CD8-positive, alpha-beta memory T cell (primary cell): ENCODE measurements around the gene PEBP1. TPM values are rescaled to one million over a fixed set of nuclear protein-coding genes. Genes with fewer than 3 reads are reported as not detected.

ENCODE experiments used
- CTCF ChIA-PET: fragments of 350-600 bp; sonication (Branson Sonifier 250); formaldehyde crosslinking; loops from one replicate; lab custom pipeline; 2021; ENCODE audit warnings: antibody characterized with exemption; lab: Charles Lee
- POLR2A ChIA-PET: fragments of 350-600 bp; sonication (Branson Sonifier 250); formaldehyde crosslinking; loops from one replicate; lab custom pipeline; 2021; ENCODE audit warnings: antibody characterized with exemption; lab: Charles Lee
- DNase-seq, 5 donors: peaks; one replicate each; pipeline versions ENCODE4 v3.0.0 to v3.0.0-alpha.2; 2020 to 2022; ENCODE audit warnings: mixed read lengths in 1 of 5
- H3K27ac ChIP-seq: one replicate; pipeline ENCODE4 v1.7.0; 2013; ENCODE audit warnings: low read depth, mild to moderate bottlenecking, low read length, moderate library complexity
- H3K27me3 ChIP-seq: 2 replicates; pipeline ENCODE4 v1.7.0; 2013; ENCODE audit warnings: low read length, mild to moderate bottlenecking; ENCODE audit not compliant: insufficient read depth, poor library complexity, severe bottlenecking
- H3K36me3 ChIP-seq: 2 replicates; pipeline ENCODE4 v1.7.0; 2013; ENCODE audit warnings: mild to moderate bottlenecking, low read length, moderate library complexity; ENCODE audit not compliant: insufficient read depth
- H3K4me1 ChIP-seq: 2 replicates; pipeline ENCODE4 v1.7.0; 2013; ENCODE audit warnings: mild to moderate bottlenecking, low read length, moderate library complexity; ENCODE audit not compliant: insufficient read depth
- H3K4me3 ChIP-seq: 2 replicates; pipeline ENCODE4 v1.7.0; 2013; ENCODE audit warnings: mild to moderate bottlenecking, low read length
- H3K9me3 ChIP-seq: 2 replicates; pipeline ENCODE4 v1.7.0; 2013; ENCODE audit warnings: mild to moderate bottlenecking, low read length
- H3K27ac Mint-ChIP-seq, 8 donors: one replicate each; pipeline ENCODE4 v1.8.0; 2020 to 2021; ENCODE audit warnings: mixed read lengths in 8 of 8, mild to moderate bottlenecking in 6 of 8, inconsistent platforms in 3 of 8, moderate library complexity in 3 of 8
- H3K27me3 Mint-ChIP-seq, 2 donors: one replicate each; pipeline ENCODE4 v1.8.0; 2020 to 2021; ENCODE audit warnings: mixed read lengths in 2 of 2, mild to moderate bottlenecking in 1 of 2, moderate library complexity in 1 of 2
- H3K36me3 Mint-ChIP-seq, 3 donors: one replicate each; pipeline ENCODE4 v1.8.0; 2020 to 2021; ENCODE audit warnings: mixed read lengths in 3 of 3, inconsistent platforms in 1 of 3, mild to moderate bottlenecking in 1 of 3
- H3K4me1 Mint-ChIP-seq, 3 donors: one replicate each; pipeline ENCODE4 v1.8.0; 2020 to 2021; ENCODE audit warnings: mixed read lengths in 3 of 3, inconsistent platforms in 1 of 3, mild to moderate bottlenecking in 1 of 3
- H3K4me3 Mint-ChIP-seq, 7 donors: one replicate each; pipeline ENCODE4 v1.8.0; 2020 to 2021; ENCODE audit warnings: mixed read lengths in 7 of 7, mild to moderate bottlenecking in 6 of 7, moderate library complexity in 4 of 7, inconsistent platforms in 2 of 7
- H3K9me3 Mint-ChIP-seq, 5 donors: one replicate each; pipeline ENCODE4 v1.8.0; 2020 to 2022; ENCODE audit warnings: mixed read lengths in 5 of 5, mild to moderate bottlenecking in 3 of 5, moderate library complexity in 2 of 5, inconsistent platforms in 1 of 5
- polyA plus RNA-seq: library from polyadenylated mRNA; unstranded; fragments of 300-500 nt; fragmentation: Illumina TruSeq; gene quantifications from one replicate; pipeline ENCODE4 v1.2.3, GENCODE V29; 2021
- total RNA-seq, 2 experiments: library from RNA; stranded (reverse); gene quantifications; one replicate each; pipeline ENCODE4 v1.2.3, GENCODE V29; 2021

The PEBP1 gene
- total and polyA plus RNA-seq, 3 experiments from 2014 or later, result 140 to 317 (median 142) TPM

GRCh38 chr12:118193958-118194357 is 58.0 kb downstream of the PEBP1 start:
- no peak overlapping the region for H3K4me3 ChIP-seq
- ChIA-PET POLR2A (no interaction called here), CTCF (interaction anchor here (1.2 kb wide), 1 partner anchor 11 kb away, joined by 3 read pairs; no protein-coding TSS in a partner anchor)
- Mint-ChIP-seq H3K27me3 (no peaks in the 10 kb centered on the region), H3K4me3 (no peak overlapping the region), H3K36me3 (peaks cover 5 to 62% (median 23%) of the 10 kb centered on the region in 3 donors), H3K9me3 (no peaks in the 10 kb centered on the region), H3K4me1 (peaks cover 0 to 4% (median 0%) of the 10 kb centered on the region in 3 donors), H3K27ac (peak overlapping the region in 3 of 8 donors; percentile 3 to 60 (median 43))
- DNase-seq, result no peak
- no peaks in the 10 kb centered on the region for H3K4me1 ChIP-seq
- H3K9me3 ChIP-seq, result no peaks in the 10 kb centered on the region
- H3K27ac ChIP-seq, result no peak overlapping the region
- H3K27me3 ChIP-seq, result no peaks in the 10 kb centered on the region
- H3K36me3 ChIP-seq, result peaks cover 22% of the 10 kb centered on the region

Other genes with a start within 250 kb of the PEBP1 start
- under 1 TPM; 0.07 to 0.11 TPM for gene KSR2, start 167.1 kb upstream of the PEBP1 start, total RNA-seq
- gene KSR2, start 167.1 kb upstream of the PEBP1 start, polyA plus RNA-seq, result not detected
- 10 to 100 TPM; 66.1 to 67.4 TPM for gene RFC5, start 119.4 kb upstream of the PEBP1 start, total RNA-seq
- 14.0 TPM for gene RFC5, start 119.4 kb upstream of the PEBP1 start, polyA plus RNA-seq
- gene WSB2, start 74.9 kb upstream of the PEBP1 start, total RNA-seq, result 10 to 100 TPM; 74.2 to 84.4 TPM
- 24.8 TPM for gene WSB2, start 74.9 kb upstream of the PEBP1 start, polyA plus RNA-seq
- gene VSIG10, start 32.1 kb upstream of the PEBP1 start, total RNA-seq, result 1 to 10 TPM; 7.9 to 9.0 TPM
- 1.7 TPM for gene VSIG10, start 32.1 kb upstream of the PEBP1 start, polyA plus RNA-seq
- gene TAOK3, start 236.8 kb downstream of the PEBP1 start, total RNA-seq, result 10 to 100 TPM; 52.5 to 53.0 TPM
- 129 TPM for gene TAOK3, start 236.8 kb downstream of the PEBP1 start, polyA plus RNA-seq
- 10 to 100 TPM; 23.8 to 25.1 TPM for gene SUDS3, start 240.4 kb downstream of the PEBP1 start, total RNA-seq
- gene SUDS3, start 240.4 kb downstream of the PEBP1 start, polyA plus RNA-seq, result 16.2 TPM